Esophagus muscularis mucosa (tissue), 4 donors: ENCODE results near the gene JSRP1. TPM values are rescaled to one million over a fixed set of nuclear protein-coding genes. Genes with fewer than 3 reads are reported as not detected.
A peak's percentile ranks its signal among the peaks of the same experiment; 100 is the strongest.
"Not testable (repeated sequence)": the region's sequence is repeated elsewhere in the genome, so short reads cannot be mapped to it uniquely, and the experiment has no call there.

ENCODE experiments used
- DNase-seq: peaks from one replicate; pipeline ENCODE4 v3.0.0-alpha.2; 2017; ENCODE audit errors: extremely low spot score
- H3K27ac ChIP-seq, 4 donors: fragments of 200-600 bp; sonication (generic); replicated peaks in 1 of 4; 1 replicate in 3 of 4; 2 replicates in 1 of 4; pipeline ENCODE4 v1.5.1; 2016 to 2019; ENCODE audit warnings: mild to moderate bottlenecking in 1 of 4
- H3K27me3 ChIP-seq, 4 donors: fragments of 200-600 bp; sonication (generic); one replicate each; pipeline versions ENCODE4 v1.5.1 to v1.6.0; 2016 to 2019
- H3K36me3 ChIP-seq, 4 donors: fragments of 200-600 bp; sonication (generic); one replicate each; pipeline ENCODE4 v1.5.1; 2016 to 2019
- H3K4me1 ChIP-seq, 4 donors: fragments of 200-600 bp; sonication (generic); one replicate each; pipeline ENCODE4 v1.5.1; 2016 to 2019
- H3K4me3 ChIP-seq, 4 donors: fragments of 200-600 bp; sonication (generic); 1 replicate in 2 of 4; 2 replicates in 2 of 4; pipeline ENCODE4 v1.5.1; 2016 to 2019; ENCODE audit warnings: mild to moderate bottlenecking in 4 of 4, moderate library complexity in 1 of 4
- H3K9me3 ChIP-seq, 4 donors: fragments of 200-600 bp; sonication (generic); 1 replicate in 3 of 4; 2 replicates in 1 of 4; pipeline ENCODE4 v1.5.1; 2016 to 2019
- CTCF ChIP-seq, 3 experiments: fragments of 200-600 bp in 2 of 3; fragments of 450-650 bp in 1 of 3; sonication (generic) in 2 of 3; IDR thresholded peaks; one replicate each; pipeline ENCODE4 v1.5.1; 2017 to 2019; ENCODE audit warnings: antibody characterized with exemption in 3 of 3, mild to moderate bottlenecking in 2 of 3, moderate library complexity in 1 of 3
- EP300 ChIP-seq: sonication (generic); formaldehyde crosslinking; IDR thresholded peaks from one replicate; pipeline ENCODE4 v1.6.1; 2017; ENCODE audit warnings: antibody characterized with exemption
- POLR2A ChIP-seq: fragments of 450-650 bp; IDR thresholded peaks from one replicate; pipeline ENCODE4 v1.6.1; 2017; ENCODE audit warnings: antibody characterized with exemption, moderate library complexity, mild to moderate bottlenecking, low read depth
- POLR2AphosphoS5 ChIP-seq, 2 donors: sonication (generic); formaldehyde crosslinking; IDR thresholded peaks; one replicate each; pipeline ENCODE4 v1.6.1; 2017; ENCODE audit warnings: antibody characterized with exemption in 2 of 2
- WGBS: methylation state at CpG from one replicate; pipeline ENCODE4 v1.1.5; 2018; 5-methylcytosine and 5-hydroxymethylcytosine counted together
- intact Hi-C: fragments of 100-400 bp; cut with DNase I; formaldehyde crosslinking; loops from one replicate; pipeline ENCODE4 v1.15.1; 2023
- total RNA-seq, 4 donors: library from RNA; depleted of rRNA; stranded (reverse); fragments of >200 nt; gene quantifications; one replicate each; pipeline versions ENCODE4 v1.1.0 to v1.2.1, GENCODE V29; 2016

Gene JSRP1
- total RNA-seq, 4 donors from 2014 or later = not detected

GRCh38 chr19:2286402-2287140 lies 30.4 kb upstream of the JSRP1 start:
- peaks cover 28 to 41% (median 40%) of the 10 kb centered on the region in 4 donors for H3K4me1 ChIP-seq
- H3K36me3 ChIP-seq = no peaks in the 10 kb centered on the region
- H3K27me3 ChIP-seq = peaks cover 3 to 35% (median 30%) of the 10 kb centered on the region in 4 donors
- no peak overlapping the region for H3K4me3 ChIP-seq
- TF ChIP-seq POLR2A = no peak
- TF ChIP-seq POLR2AphosphoS5 (IDR thresholded peaks at IDR 0.05) = no peak
- TF ChIP-seq EP300 = no peak
- H3K9me3 ChIP-seq = no peaks in the 10 kb centered on the region
- DNase-seq = no peak
- intact Hi-C loops = no loop called here
- H3K27ac ChIP-seq = no peak overlapping the region
- WGBS = 90% methylated on average over 19 of the region's 20 CpGs

GRCh38 chr19:2283835-2284507 lies 27.8 kb upstream of the JSRP1 start:
- Histone ChIP-seq H3K36me3 (no peaks in the 10 kb centered on the region), H3K27ac (no peak overlapping the region), H3K9me3 (no peaks in the 10 kb centered on the region), H3K4me3 (no peak overlapping the region), H3K4me1 (peaks cover 9 to 26% (median 17%) of the 10 kb centered on the region in 4 donors), H3K27me3 (peaks cover 0 to 9% (median 6%) of the 10 kb centered on the region in 4 donors)
- DNase-seq = no peak
- no peak for TF ChIP-seq POLR2A
- WGBS = 89% methylated on average over 8 of the region's 8 CpGs
- intact Hi-C loops = no loop called here

- TF ChIP-seq POLR2A (no peak), POLR2AphosphoS5 (IDR thresholded peaks at IDR 0.05) (no peak), CTCF (IDR thresholded peaks at IDR 0.05) (no peak), EP300 (no peak)
- WGBS = 67% methylated on average over 9 of the region's 11 CpGs
- no peaks in the 10 kb centered on the region for H3K9me3 ChIP-seq
- intact Hi-C loops = no loop called here
- no peak overlapping the region for H3K27ac ChIP-seq
- peak overlapping the region in 3 of 4 donors; percentile 47 to 50 (median 47) for H3K4me3 ChIP-seq
- no peaks in the 10 kb centered on the region for H3K27me3 ChIP-seq
- no peak for DNase-seq
- no peaks in the 10 kb centered on the region for H3K36me3 ChIP-seq
- H3K4me1 ChIP-seq = peaks cover 9 to 26% (median 16%) of the 10 kb centered on the region in 4 donors
These were observed 26.6 kb upstream of the JSRP1 start for GRCh38 chr19:2282862-2283237.

- Histone ChIP-seq H3K4me3 (peak within 1 kb of the TSS; percentile 47 to 56 (median 48)), H3K9me3 (no peaks in the 10 kb centered on the region), H3K27me3 (no peaks in the 10 kb centered on the region), H3K4me1 (peaks cover 9 to 26% (median 16%) of the 10 kb centered on the region in 4 donors), H3K27ac (peak within 1 kb of the TSS in 3 of 4 donors; percentile 28 to 47 (median 44)), H3K36me3 (no peaks in the 10 kb centered on the region)
- DNase-seq = peak; percentile 96
- WGBS = 10% methylated on average over 26 of the region's 41 CpGs
- TF ChIP-seq EP300 (no peak), POLR2A (no peak), POLR2AphosphoS5 (IDR thresholded peaks at IDR 0.05) (peak in 1 of 2 donors; percentile 62), CTCF (IDR thresholded peaks at IDR 0.05) (no peak)
- intact Hi-C loops = no loop called here
These were observed 26.0 kb upstream of the JSRP1 start, which contains the start of gene PEAK3 for GRCh38 chr19:2282062-2282861. Gene PEAK3, minus strand, starts transcription at chr19:2282175. Its CDS starts 1,244 bp downstream, at chr19:2280931.

GRCh38 chr19:2281265-2282061 lies 25.2 kb upstream of the JSRP1 start:
- H3K9me3 ChIP-seq, H3K27me3 ChIP-seq, DNase-seq, H3K36me3 ChIP-seq, intact Hi-C loops: not testable (repeated sequence)
- Histone ChIP-seq H3K27ac (peak overlapping the region in 3 of 4 donors; percentile 28 to 47 (median 44)), H3K4me1 (peaks cover 9 to 30% (median 20%) of the 10 kb centered on the region in 4 donors), H3K4me3 (peak overlapping the region; percentile 47 to 56 (median 48))
- WGBS = 28% methylated on average over 7 of the region's 16 CpGs
